CD4-positive, alpha-beta T cell treated with Interleukin-4 for 4 hours (primary cell): ENCODE measurements around the gene LGR6.
A peak's percentile ranks its signal among the peaks of the same experiment; 100 is the strongest.
"Not testable (repeated sequence)": the region's sequence is repeated elsewhere in the genome, so short reads cannot be mapped to it uniquely, and the experiment has no call there.

ENCODE experiments used
- DNase-seq: peaks from one replicate; pipeline ENCODE4 v3.0.0-alpha.2; 2020

The LGR6 gene

DNA sequence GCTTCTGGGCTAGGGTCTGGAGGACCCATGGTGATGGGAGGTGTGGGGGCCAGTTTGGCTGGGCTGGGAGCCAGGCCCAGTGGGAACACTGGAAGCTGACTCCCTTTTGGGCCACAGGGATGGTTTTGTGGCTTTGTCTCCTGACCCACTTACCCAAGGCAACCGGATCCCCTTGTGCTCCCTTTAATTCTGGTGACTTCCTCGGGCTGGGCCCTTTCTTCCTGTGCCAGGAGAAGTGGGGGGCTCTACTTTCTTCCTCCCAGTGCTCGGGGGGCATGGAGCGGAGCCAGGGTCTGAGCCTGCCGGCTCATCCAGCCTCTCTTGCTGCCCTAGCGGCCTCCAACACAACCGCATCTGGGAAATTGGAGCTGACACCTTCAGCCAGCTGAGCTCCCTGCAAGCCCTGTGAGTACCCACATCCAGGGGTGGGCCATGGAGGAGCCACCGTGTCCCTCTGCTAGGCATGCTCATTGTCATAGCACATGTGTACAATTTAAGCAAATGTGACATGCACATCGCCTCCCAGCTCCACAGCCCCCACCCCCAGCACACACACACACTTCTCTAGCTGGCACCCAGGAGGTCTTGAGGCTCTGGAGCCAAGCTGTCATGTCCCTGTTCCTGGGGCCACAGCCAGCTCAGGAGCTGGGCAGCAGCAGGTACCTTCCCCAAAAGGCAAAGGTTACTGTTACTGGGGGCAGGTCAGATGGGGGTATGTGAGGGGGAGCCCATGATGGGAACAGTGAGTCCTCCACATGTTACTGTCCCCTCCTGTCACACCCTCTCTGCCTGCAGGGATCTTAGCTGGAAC lies 113.1 kb downstream of the LGR6 start:
- no peak for DNase-seq

DNA sequence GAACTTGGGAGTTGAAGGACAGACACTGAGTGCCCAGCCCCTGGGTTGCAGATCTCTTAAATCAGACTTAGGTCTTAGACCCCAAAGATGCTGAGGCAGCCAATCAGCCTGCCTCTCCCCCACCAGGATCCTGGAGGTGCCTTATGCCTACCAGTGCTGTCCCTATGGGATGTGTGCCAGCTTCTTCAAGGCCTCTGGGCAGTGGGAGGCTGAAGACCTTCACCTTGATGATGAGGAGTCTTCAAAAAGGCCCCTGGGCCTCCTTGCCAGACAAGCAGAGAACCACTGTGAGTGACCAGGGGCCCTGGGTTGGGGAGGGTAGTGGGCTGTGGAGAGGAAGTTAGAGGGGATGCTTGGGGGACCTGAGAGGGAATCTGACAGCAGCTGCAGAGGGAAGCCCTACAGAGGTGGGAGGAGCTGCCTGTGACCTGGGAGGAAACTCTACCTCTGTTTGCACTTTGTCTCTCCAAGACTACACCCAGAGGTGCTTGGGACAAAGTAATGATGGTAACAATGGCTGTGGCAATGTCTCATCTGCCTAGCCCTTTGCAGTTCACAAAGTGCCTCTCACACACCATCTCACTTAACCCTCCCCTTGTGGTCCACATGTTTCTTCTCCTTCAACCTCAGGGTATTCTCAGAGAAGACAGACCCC lies 116.6 kb downstream of the LGR6 start:
- DNase-seq = no peak

DNA sequence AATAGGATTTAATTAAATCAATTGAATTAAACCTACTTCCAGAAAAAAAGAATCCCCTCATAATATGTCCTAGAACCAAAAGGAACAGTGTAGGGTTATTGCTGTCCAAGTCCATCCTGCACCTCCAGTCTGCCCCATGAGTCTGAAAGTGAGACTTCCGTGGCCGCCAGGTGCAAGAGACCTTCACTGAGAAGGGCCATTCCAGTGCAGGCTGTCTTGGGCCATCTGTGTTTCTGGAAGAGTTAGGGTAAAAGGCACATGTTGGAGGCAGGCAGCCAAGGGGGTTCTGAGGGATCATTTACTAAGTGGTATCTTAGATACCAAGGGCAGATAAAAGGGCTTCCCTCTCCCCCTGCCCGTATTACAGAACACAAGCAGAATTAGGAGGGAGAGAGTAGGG lies 117.1 kb downstream of the LGR6 start:
- DNase-seq = no peak

DNA sequence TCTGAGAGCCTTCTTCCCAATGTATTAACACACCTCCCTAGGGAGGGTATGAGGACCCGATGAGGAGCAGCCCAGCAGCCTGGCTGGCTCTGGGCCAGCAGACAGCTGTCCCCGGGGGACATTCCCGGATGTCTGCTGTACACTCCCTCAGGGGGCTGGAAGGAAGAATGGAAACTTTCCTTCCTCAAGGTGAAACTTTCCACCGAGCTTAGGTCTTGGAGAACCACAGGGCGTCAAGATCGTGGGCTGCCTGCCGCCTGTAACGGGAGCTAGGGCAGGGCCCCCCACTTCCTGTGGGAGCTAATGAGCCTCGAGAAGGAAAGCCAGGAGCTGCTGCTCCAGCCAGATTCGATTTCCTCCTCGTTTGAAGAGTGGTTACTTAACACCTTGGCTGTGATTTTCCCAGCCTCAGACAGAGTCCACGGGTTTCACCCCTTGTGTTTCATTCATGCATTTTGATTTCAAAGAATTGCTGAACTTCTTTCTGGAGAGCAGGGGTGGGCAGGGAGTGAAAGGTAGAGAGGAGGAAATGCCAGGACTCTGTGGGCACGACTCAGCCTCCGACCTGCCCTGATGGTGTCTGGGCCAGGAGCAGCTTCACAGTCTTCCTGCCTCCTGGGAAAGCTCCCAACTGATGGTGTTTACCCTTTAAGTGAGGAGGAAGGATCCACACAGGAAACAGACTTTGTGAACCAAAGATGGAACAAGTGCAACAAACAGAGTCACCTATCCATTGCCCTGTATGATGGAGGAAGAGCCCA lies 118.5 kb downstream of the LGR6 start:
- DNase-seq = no peak

DNA sequence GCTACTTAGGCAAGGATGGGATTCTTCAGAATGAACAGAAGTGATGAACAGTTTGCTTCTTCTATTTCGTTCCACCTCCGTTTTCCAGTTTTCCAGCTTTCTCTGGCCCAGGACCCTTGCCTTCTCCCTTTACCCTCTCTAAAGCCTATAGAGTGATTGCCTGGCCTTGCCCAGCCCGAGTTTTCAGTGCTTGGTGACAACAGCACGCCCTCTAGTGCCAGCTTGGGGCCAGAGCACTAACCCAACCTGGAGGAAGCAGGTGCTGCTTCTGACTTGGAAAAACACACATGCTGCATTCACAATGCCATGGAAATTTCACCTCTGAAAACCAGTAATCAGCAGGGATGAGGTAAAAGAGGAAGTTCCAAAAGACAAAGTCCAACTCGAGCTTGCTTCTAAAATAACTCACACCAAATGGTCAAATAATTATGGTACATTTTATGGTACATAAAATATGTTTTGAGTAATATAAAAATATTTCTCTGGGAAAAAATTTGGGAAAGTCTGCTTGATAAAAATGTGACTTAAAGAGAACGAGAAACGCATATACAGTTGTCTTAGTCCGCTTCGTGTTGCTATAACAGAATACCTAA lies 122.1 kb downstream of the LGR6 start:
- peak; percentile 67 for DNase-seq

DNA sequence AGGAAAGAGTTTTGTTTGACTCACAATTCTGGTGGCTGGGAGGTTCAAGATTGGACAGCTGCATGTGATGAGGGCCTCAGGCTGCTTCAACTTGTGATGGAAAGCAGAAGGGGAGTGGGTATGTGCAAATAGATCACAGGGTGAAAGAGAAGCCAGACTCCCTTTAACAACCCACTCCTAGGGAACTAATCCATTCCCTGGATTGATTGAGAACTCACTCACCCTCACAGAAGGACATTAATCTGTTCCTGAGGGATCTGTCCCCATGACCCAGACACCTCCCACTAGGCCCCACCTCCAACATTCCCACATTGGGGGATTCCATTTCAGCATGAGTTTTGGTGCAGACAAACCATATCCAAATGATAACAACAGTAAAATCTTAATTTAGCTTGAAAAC lies 122.6 kb downstream of the LGR6 start:
- DNase-seq = no peak

DNA sequence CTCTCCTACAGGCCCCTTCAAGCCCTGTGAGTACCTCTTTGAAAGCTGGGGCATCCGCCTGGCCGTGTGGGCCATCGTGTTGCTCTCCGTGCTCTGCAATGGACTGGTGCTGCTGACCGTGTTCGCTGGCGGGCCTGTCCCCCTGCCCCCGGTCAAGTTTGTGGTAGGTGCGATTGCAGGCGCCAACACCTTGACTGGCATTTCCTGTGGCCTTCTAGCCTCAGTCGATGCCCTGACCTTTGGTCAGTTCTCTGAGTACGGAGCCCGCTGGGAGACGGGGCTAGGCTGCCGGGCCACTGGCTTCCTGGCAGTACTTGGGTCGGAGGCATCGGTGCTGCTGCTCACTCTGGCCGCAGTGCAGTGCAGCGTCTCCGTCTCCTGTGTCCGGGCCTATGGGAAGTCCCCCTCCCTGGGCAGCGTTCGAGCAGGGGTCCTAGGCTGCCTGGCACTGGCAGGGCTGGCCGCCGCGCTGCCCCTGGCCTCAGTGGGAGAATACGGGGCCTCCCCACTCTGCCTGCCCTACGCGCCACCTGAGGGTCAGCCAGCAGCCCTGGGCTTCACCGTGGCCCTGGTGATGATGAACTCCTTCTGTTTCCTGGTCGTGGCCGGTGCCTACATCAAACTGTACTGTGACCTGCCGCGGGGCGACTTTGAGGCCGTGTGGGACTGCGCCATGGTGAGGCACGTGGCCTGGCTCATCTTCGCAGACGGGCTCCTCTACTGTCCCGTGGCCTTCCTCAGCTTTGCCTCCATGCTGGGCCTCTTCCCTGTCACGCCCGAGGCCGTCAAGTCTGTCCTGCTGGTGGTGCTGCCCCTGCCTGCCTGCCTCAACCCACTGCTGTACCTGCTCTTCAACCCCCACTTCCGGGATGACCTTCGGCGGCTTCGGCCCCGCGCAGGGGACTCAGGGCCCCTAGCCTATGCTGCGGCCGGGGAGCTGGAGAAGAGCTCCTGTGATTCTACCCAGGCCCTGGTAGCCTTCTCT lies 124.6 kb downstream of the LGR6 start:
- no peak for DNase-seq

DNA sequence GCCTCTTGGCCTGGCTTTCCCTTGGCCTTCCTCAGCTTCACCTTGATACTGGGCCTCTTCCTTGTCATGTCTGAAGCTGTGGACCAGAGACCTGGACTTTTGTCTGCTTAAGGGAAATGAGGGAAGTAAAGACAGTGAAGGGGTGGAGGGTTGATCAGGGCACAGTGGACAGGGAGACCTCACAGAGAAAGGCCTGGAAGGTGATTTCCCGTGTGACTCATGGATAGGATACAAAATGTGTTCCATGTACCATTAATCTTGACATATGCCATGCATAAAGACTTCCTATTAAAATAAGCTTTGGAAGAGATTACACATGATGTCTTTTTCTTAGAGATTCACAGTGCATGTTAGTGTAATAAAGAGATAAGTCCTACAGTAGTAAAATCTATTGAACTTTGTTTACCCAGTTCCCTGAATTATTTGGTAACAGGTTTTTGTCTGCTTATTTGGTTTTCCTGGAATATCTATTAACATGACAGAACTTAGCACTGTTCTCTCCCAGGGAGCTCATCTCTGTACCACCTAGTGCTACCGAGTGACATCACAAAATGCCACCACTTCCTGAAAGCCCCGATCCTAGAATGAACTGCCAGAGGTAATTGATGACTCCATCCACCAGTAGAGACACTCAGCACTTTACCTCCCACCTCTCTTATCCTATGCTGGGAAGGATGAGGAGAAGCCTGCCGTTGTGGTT lies 125.9 kb downstream of the LGR6 start:
- no peak for DNase-seq

DNA sequence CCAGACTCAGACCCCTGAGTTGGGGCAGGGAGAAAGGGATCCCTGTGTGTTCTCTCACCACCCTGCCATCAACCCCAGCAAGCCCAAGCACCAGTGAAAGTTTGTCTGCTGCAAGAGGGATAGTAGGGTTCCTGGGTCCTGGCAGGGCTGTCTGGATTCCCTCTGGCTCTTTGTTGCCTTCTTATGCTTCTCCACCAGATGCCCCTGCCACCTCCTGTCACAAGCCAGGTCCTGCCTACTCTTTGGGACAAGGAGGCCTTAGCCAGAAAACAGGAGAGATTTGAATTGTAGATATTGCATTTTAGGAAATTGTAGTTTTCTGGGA lies 126.4 kb downstream of the LGR6 start:
- DNase-seq = no peak

DNA sequence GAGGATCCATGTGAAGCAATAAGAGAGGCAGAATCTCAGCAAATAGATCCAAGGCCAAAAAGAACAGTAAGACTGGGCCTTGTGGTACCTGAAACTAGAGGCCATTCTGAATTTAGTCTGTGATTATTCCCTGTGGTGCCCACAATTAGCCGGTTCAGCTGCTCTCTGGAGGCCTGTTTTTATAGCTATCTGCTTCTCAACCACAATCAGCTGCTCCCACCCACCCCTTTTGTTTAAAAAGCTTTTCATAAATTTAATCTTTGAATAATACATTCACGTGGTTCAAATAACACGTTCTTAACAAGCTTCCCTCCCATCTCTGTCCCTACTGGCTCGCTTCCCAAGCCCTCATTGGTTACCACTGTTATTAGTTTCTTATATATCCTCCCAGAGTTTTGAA lies 130.1 kb downstream of the LGR6 start:
- no peak for DNase-seq

DNA sequence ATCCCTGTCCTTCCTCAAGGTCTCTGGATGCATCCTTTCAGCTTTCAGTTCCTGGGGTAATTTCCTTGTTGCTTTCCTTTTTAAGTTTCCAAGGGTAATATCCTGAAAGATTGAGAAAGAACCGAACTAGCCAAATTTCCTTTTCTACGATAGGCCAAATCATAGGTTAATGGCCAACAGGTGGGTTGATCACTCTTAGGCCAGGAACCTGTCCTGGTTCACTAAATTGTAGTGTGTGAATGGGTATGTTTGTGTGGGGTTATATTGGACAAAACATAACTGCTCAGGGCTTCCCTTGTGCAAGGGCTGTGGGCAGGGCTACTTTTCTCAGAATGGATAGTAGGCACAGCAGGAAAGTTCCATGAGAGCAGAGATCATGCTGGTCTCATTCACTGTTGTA lies 131.0 kb downstream of the LGR6 start:
- DNase-seq = no peak

DNA sequence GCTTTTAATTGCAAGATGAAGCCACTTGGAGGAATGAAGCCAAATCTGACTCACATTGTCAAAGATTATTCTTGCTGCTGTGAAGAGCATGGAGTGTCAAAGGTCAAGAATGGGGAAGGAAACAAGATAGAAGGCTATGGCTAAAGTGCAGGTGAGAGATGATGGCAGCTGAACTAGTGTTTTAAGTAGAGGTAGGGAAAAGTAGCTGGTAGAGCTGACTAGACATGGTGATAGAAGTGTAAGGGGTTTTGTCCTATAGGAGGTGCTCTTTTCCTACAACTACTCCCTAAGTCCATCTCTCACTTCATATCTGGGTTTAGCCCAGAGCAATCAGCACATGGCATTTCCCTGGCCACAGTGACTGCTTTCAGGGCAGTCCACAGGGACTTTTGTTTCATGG lies 136.3 kb downstream of the LGR6 start:
- DNase-seq = no peak

DNA sequence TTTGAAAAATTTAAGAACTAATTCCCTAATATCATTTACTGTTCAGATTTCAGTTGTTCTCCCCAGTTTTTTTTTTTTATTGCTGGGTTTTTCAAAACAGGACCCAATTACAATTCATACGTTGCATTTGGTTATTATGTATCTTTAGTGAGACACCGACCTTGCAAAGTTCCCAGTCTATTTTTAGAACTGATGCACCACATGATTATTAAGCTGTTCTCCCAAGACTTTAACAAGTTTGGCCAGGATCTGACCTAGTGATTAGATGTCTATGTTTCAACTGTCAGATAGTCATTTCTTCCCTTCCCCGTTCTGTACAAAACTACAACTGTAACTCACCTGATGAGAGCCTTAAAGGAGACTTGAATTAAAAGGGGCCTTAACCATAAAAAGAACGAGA lies 140.3 kb downstream of the LGR6 start:
- DNase-seq = no peak

DNA sequence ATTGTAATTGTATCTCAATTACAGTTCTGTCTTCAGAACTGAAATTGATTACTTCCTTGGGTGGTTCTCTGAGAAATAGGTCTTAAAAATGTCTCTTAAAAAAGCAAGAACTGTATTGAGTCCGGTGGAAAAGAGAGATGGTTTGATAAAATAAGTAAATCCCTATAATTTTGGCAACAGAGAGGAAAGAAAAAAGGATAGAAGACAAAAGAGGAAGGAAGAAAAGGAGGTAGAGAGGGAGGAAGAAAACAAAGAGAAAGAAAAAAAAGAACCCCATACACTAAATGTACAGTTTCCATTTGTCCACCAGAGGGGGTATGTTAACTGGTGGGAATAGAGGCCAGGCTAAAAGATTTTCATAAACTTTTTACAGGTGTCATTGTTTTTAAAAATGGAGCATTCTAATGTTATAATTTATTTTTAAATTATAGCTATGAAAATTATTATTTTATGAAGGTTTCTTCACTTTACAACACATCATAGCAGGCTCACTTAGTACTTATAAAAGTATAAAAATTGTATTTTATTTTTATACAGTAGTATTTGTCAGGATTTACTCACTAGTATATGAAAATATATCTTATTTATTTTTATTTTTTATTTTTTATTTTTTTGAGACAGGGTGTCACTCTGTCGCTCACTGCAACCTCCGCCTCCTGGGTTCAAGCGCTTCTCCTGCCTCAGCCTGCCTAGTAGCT lies 150.2 kb downstream of the LGR6 start:
- DNase-seq = peak; percentile 65

DNA sequence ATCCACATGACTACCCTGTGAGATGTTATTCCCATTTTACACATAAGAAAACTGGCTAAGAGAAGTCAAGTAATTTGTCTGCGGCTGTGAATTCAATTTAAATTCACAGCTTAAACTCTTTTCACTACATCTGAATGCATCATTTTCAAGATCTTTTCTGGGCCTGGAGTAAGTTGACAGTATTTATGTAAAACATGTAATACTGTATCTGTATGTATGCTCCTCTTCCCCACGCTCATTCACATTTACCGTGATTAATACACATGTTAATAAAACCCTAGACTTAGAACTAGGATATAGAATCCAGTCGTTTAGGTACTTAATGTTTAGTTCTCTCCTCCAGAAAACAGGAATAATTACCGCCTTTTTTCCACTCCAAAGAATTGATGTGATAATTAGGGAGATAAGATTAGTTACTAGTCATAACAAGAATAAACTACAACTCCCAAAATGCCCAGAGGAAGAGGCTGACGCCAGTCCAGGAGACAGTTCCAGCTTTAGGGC lies 154.5 kb downstream of the LGR6 start:
- no peak for DNase-seq

DNA sequence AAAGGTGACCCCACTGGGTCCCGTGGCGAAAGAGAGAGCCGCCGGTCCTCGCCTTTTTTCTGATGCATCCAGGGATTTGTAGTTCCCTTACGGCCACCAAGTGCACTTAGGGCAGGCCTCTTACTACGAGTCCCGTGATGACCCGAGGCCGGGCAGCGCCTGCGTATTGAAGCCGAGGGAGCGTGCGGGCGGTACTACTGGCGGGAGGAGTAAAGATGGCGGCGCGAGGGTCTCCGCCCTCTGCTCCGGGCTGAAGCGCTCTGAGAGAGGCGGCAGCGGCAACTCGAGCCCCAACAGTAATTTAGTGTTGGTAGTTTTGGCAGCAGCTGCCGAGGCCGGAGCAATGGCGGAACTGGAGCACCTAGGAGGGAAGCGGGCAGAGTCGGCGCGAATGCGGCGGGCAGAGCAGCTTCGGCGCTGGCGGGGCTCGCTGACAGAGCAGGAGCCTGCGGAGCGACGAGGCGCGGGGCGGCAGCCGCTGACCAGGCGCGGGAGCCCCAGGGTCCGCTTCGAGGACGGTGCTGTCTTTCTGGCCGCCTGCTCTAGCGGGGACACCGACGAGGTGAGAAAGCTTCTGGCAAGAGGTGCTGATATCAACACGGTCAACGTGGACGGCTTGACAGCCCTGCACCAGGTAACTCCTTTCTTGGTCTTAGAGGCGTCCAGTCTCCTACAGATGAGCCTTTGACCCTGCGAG lies 155.1 kb downstream of the LGR6 start, which contains the start of gene PPP1R12B:
Gene PPP1R12B (plus strand): TSS at position 191 of the 697 bp plus-strand sequence. CDS start 153 bp downstream, at position 344.
- DNase-seq = peak; percentile 97

DNA sequence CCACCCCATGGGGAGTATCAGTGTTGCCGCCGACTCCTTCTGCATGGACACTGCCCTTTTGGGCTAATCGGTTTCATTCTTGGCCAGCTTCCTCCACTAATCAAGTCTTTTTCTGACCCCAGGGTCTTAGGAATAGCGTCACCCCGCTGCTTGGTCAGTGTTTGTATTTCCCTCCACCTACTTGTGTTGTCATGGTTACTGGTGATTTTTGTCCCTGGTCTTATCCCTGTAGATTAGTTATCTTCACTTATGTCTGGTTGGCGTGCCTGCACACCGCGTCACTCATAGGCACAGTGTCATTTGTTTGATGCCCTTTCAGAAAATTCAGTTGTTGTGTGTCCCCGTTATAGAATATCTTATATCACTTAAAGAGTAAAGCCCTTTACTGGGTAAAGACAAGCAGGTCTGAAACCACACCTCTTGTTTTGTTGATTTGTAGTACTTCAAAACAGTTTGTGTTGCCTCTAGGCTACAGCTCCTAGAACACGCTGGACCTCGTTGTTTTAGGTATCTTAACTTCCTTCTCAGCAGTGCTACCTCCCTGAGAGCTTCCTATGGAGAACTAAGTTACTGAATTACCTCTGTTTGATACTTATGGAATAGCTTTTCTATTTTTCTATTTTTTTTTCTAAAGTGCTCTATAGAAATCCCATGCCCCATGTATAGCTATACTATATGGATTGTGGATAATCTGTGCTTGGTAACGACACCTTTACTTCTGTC lies 155.8 kb downstream of the LGR6 start:
- DNase-seq = peak; percentile 24

DNA sequence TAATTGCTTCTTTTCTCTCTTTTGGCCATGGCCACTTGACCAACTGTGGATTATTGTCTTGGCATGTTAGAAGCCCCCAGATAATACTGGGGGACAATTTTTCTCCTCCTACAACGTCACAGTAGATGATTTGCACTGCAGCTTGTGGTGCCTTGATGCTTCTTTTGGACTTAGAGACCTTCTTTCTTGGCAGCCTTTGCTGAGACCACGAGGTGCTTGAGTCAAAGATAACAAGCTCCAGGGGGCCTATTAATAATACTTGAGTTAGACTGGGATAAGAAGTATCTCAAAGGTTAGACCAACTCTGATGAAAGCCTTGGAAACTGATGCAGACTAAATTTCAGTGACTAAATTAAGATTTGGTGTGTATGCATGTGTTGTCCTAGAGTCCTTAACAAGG lies 158.1 kb downstream of the LGR6 start:
- DNase-seq = no peak

DNA sequence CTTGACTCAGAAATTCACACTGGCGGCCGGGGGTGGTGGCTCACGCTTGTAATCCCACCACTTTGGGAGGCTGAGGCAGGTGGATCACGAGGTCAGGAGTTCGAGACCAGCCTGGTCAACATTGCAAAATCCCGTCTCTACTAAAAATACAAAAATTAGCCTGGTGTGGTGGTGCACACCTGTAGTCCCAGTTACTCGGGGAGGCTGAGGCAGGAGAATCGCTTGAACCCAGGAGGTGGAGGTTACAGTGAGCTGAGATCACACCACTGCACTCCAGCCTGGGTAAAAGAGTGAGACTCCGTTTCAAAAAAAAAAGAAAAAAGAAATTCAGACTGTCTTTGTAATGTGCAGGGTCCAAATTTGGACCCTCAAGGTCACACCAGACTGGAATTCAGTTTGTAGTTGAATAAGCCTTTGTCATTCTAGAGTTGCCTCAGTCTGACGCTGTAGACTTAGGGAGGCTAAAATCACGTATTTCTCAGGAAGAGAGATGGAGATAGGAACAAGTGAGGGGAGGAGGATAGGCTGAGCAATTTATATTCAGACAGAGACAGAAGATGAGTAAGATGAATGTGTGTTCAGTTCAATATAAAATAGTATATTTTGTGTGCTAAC lies 159.1 kb downstream of the LGR6 start:
- DNase-seq = not testable (repeated sequence)
